ENCODE results near the gene PPP1R37. TPM values are rescaled to one million over a fixed set of nuclear protein-coding genes. Genes with fewer than 3 reads are reported as not detected.

Gene PPP1R37
- total and polyA plus RNA-seq, 2 of the 13 experiments (the other 11 are each of a cell fraction or from before 2014, with no cell fraction given), result 9.0 to 14.3 TPM

- no peak for TF ChIP-seq EP300 (IDR thresholded peaks at IDR 0.05; ENCODE audit: low read depth in 2 of 2, low read length in 2 of 2)
- TF ChIP-seq EP300 (CRISPR knock-in tag; IDR thresholded peaks at IDR 0.05; ENCODE audit: borderline replicate concordance), result no peak
- no peak for TF ChIP-seq ZNF317 (CRISPR knock-in tag; IDR thresholded peaks at IDR 0.05)
- TF ChIP-seq TBX3 (IDR thresholded peaks at IDR 0.05; ENCODE audit: borderline replicate concordance), result no peak
- no peak for TF ChIP-seq ZBTB39 (CRISPR knock-in tag; IDR thresholded peaks at IDR 0.05)
- TF ChIP-seq ZNF746 (CRISPR knock-in tag; IDR thresholded peaks at IDR 0.05), result no peak
- TF ChIP-seq MEF2D (CRISPR knock-in tag; IDR thresholded peaks at IDR 0.05), result no peak
- no peak for TF ChIP-seq RFXAP (CRISPR knock-in tag; IDR thresholded peaks at IDR 0.05; ENCODE audit: borderline replicate concordance)
- TF ChIP-seq KDM5A (IDR thresholded peaks at IDR 0.05; ENCODE audit: borderline replicate concordance, low read length), result no peak
- TF ChIP-seq ZBTB40 (IDR thresholded peaks at IDR 0.05), result no peak
- no peak for TF ChIP-seq ZBTB40 (CRISPR knock-in tag; IDR thresholded peaks at IDR 0.05)
- TF ChIP-seq IRF9 (CRISPR knock-in tag; IDR thresholded peaks at IDR 0.05; ENCODE audit: borderline replicate concordance), result no peak
- no peak for TF ChIP-seq CBX5 (CRISPR knock-in tag; IDR thresholded peaks at IDR 0.05; ENCODE audit: borderline replicate concordance)
- TF ChIP-seq ZSCAN21 (CRISPR knock-in tag; IDR thresholded peaks at IDR 0.05; ENCODE audit: borderline replicate concordance), result no peak
- TF ChIP-seq ZNF468 (CRISPR knock-in tag; IDR thresholded peaks at IDR 0.05), result no peak
Observed at GRCh38 chr19:45095496-45096413, 2.8 kb downstream of the PPP1R37 start (continued).

Measured in HepG2 (cell line).